ENCODE results near the gene ANKRD2. TPM values are rescaled to one million over a fixed set of nuclear protein-coding genes. Genes with fewer than 3 reads are reported as not detected.

ANKRD2 gene
- total and polyA plus RNA-seq, 2 donors (not counting 3 experiments of a cell fraction or from before 2014, with no cell fraction given) = 1.6 to 1.8 TPM

DNA sequence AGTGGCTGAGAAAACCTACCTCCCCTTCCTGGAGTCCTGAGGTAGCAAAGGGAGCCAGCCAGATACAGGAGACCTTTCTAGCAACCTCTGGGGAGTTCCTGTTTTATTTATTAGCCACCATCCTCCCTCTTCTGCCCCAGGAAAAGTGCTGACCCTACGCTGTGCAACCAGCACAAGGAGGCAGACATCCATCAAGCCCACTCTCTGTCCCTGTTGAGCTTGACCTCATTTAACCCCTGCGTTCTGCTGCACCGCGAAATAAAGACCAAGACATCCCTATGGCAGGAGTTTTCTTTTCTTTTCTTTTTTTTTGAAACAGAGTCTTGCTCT lies 25.3 kb upstream of the ANKRD2 start:
- Histone ChIP-seq H3K4me1 (ENCODE audit: control insufficient read depth, extremely low read depth, insufficient read depth, low read length) (peaks cover 31% of the 10 kb centered on the region), H3K4me3 (replicated peaks in 1 of 3; ENCODE audit: insufficient read depth in 1 of 3, low read depth in 1 of 3, low read length in 3 of 3) (no peak overlapping the region), H3K4me2 (ENCODE audit: insufficient read depth, low read length) (no peak overlapping the region), H3K79me2 (ENCODE audit: control insufficient read depth, insufficient read depth, low read length) (no peaks in the 10 kb centered on the region), H3K9ac (replicated peaks; ENCODE audit: extremely low read depth, insufficient read depth, low read length) (no peak overlapping the region), H3K9me1 (replicated peaks; ENCODE audit: control insufficient read depth, extremely low read depth, insufficient read depth, low read length) (no peaks in the 10 kb centered on the region), H3K9me3 (replicated peaks; ENCODE audit: control insufficient read depth, insufficient read depth, low read length) (no peaks in the 10 kb centered on the region), H3K36me3 (ENCODE audit: control insufficient read depth in 2 of 2, extremely low read depth in 1 of 2, insufficient read depth in 2 of 2, low read length in 2 of 2) (peaks cover 0 to 2% of the 10 kb centered on the region in 2 experiments), H2AFZ (ENCODE audit: low read depth, low read length) (no peak overlapping the region), H3K27me3 (ENCODE audit: control insufficient read depth in 2 of 2, insufficient read depth in 2 of 2, low read length in 2 of 2) (no peaks in the 10 kb centered on the region), H3K27ac (ENCODE audit: insufficient read depth, low read depth, low read length) (no peak overlapping the region), H4K20me1 (replicated peaks; ENCODE audit: control insufficient read depth, extremely low read depth, insufficient read depth, low read length) (no peaks in the 10 kb centered on the region)
- dilution Hi-C loops (cut with MboI; ENCODE audit: extremely low pct_ligation_motif_present, low sequenced_read_pairs) = no loop called here
- ChIA-PET POLR2A (no interaction called here), CTCF (interaction anchor here (2.3 kb wide), 1 partner anchor 12 kb away, joined by 18 read pairs; no protein-coding TSS in a partner anchor)
- DNase-seq (ENCODE audit: low read depth, low spot score) (no peak), FAIRE-seq (no peak)
- no TSS peak for BruUV-seq (replicated peaks)
- TF ChIP-seq, protein P1, sequence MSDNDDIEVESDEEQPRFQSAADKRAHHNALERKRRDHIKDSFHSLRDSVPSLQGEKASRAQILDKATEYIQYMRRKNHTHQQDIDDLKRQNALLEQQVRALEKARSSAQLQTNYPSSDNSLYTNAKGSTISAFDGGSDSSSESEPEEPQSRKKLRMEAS (IDR thresholded peaks at IDR 0.05; ENCODE audit: insufficient read depth, insufficient read length) = no peak
- no peak for TF ChIP-seq EZH2 (IDR thresholded peaks at IDR 0.05; ENCODE audit: borderline replicate concordance, low read depth, low read length, severe bottlenecking)
- TF ChIP-seq, protein P2, sequence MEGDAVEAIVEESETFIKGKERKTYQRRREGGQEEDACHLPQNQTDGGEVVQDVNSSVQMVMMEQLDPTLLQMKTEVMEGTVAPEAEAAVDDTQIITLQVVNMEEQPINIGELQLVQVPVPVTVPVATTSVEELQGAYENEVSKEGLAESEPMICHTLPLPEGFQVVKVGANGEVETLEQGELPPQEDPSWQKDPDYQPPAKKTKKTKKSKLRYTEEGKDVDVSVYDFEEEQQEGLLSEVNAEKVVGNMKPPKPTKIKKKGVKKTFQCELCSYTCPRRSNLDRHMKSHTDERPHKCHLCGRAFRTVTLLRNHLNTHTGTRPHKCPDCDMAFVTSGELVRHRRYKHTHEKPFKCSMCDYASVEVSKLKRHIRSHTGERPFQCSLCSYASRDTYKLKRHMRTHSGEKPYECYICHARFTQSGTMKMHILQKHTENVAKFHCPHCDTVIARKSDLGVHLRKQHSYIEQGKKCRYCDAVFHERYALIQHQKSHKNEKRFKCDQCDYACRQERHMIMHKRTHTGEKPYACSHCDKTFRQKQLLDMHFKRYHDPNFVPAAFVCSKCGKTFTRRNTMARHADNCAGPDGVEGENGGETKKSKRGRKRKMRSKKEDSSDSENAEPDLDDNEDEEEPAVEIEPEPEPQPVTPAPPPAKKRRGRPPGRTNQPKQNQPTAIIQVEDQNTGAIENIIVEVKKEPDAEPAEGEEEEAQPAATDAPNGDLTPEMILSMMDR (IDR thresholded peaks at IDR 0.05; ENCODE audit: extremely low read depth in 1 of 2, insufficient read depth in 1 of 2, low read depth in 1 of 2, low read length in 2 of 2) = no peak
- no peak for TF ChIP-seq JUN (IDR thresholded peaks at IDR 0.05; ENCODE audit: borderline replicate concordance, insufficient read depth, insufficient read length, low read depth)
- no peak for TF ChIP-seq FOS (IDR thresholded peaks at IDR 0.05; ENCODE audit: borderline replicate concordance, insufficient read depth, low read length)
- no peak for TF ChIP-seq POLR2AphosphoS5 (IDR thresholded peaks at IDR 0.05; ENCODE audit: insufficient read depth, low read depth, low read length)
- no peak for TF ChIP-seq MYC (IDR thresholded peaks at IDR 0.05; ENCODE audit: low read depth, low read length)
- no peak for TF ChIP-seq GATA2 (IDR thresholded peaks at IDR 0.05; ENCODE audit: insufficient read depth, insufficient read length, low read depth, low read length)
- no peak for TF ChIP-seq POLR2A (IDR thresholded peaks at IDR 0.05; ENCODE audit: low read depth, low read length)
- intact Hi-C loops (cut with micrococcal nuclease) = no loop called here

All from endothelial cell of umbilical vein (primary cell).